ENCODE results near the gene ZNF770. TPM values are rescaled to one million over a fixed set of nuclear protein-coding genes. Genes with fewer than 3 reads are reported as not detected.

Gene ZNF770, protein sequence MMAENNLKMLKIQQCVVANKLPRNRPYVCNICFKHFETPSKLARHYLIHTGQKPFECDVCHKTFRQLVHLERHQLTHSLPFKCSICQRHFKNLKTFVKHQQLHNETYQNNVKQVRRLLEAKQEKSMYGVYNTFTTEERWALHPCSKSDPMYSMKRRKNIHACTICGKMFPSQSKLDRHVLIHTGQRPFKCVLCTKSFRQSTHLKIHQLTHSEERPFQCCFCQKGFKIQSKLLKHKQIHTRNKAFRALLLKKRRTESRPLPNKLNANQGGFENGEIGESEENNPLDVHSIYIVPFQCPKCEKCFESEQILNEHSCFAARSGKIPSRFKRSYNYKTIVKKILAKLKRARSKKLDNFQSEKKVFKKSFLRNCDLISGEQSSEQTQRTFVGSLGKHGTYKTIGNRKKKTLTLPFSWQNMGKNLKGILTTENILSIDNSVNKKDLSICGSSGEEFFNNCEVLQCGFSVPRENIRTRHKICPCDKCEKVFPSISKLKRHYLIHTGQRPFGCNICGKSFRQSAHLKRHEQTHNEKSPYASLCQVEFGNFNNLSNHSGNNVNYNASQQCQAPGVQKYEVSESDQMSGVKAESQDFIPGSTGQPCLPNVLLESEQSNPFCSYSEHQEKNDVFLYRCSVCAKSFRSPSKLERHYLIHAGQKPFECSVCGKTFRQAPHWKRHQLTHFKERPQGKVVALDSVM
- total RNA-seq: 35.4 and 40.4 TPM in 2 replicates

DNA sequence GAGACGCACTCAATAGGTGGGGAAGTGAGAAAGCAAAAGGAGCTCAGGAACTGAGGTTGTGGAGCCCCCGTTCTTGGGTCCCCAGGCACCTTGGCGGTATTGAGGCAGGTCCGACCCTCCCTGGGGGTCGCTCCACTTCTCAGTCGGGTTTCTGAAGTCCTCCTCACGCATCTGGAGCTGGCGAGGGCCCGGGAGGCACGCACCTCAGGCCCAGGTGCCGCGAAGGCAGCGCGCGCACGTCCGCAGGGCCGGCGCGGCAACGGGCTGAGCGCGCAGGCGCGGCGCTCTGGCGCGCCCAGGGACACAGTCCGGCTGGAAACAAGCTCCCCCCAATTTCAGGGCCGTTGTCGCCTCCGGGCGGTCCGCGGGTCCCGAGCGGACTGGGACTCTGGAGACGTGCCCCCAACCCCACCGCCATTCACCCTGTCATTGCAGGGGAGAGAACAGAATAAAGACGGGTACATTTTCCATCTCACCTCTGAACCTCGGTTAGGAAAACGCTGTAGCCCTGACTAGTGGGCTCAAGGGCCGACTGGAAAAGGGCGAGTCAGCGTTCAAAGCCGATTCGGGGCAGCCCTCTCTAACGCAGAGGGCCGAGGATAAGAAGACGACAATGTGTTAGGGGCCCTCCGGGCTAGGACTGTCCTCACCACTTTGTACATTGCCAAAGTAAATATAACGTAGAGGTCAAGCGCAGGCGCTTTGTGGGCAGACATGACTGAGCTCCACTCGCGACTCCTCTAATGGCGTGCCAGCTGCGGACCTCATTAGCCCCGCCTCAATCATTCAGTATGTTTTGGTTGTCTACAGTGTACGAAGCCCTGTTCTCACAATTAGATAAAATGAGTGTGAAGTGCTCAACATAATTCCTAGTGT lies at the start of gene ZNF770:
TSS of gene ZNF770 (minus strand) at position 261 of the 876 bp plus-strand sequence. CDS start 4,853 bp downstream, outside the sequence.

DNA sequence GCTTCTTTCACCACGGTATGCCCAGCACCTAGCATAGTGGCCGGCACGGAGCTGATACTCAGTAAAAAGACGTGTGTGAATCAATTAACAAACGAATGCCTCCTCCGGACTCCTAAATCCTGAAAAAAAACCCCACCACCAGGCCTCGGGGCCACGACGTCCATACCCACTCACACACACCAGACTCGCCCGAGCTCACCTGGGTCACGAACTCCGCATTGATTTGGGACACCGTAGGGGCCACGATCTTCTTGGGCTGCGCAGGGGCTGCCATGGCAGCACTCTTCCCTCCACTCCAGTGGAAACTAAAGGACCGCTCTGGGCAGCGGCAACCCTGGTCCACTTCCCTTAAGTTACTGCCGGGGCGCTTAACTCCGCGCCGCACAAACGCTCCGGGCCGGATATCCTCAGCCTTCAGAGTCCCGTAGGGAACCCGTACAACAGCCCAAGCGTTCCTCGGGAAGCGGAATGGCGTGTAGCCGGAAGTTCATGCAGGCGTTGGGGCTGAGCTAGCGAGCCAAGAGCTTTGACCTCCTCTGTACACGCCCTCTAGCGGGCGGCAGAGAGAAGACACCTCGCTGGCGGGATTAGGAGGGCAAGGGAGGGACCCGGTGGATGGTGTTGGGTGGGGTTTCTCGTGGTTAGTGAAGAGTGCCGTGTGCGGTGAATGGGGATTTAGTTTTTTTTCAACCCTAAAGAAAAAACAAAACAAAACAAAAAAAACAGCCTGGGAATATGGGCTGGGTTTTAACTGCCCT lies 18.6 kb downstream of the ZNF770 start, which contains the start of gene AQR:
TSS of gene AQR (minus strand) at position 403 of the 758 bp plus-strand sequence. CDS start at position 274, 129 bp downstream.

Other genes starting within 250 kb of the ZNF770 start
- not detected in 2 replicates for gene GJD2, start 233.3 kb downstream of the ZNF770 start, total RNA-seq
- not detected in 2 replicates for gene ACTC1, start 192.7 kb downstream of the ZNF770 start, total RNA-seq
- gene AQR, start 18.5 kb downstream of the ZNF770 start, total RNA-seq: 23.7 and 25.7 TPM in 2 replicates
- not detected in 2 replicates for gene NANOGP8, start 97.0 kb upstream of the ZNF770 start, total RNA-seq